GM21737 (cell line): ENCODE measurements around the gene RGL1.

Experiments
- ATAC-seq: cut with Tn5 transposase; IDR thresholded peaks from one replicate; pipeline ENCODE4 v1.9.1; 2021; ENCODE audit warnings: mild to moderate bottlenecking, moderate library complexity; ENCODE audit not compliant: unreplicated experiment

RGL1 gene

GRCh38 chr1:183859831-183860230, 54.9 kb downstream of the RGL1 start:
- no peak for ATAC-seq

GRCh38 chr1:183862967-183863366, 58.0 kb downstream of the RGL1 start:
- no peak for ATAC-seq

GRCh38 chr1:183863852-183864251, 58.9 kb downstream of the RGL1 start:
- no peak for ATAC-seq

- ATAC-seq, result no peak
These were observed 59.7 kb downstream of the RGL1 start for GRCh38 chr1:183864611-183865010.

GRCh38 chr1:183869230-183869629, 64.3 kb downstream of the RGL1 start:
- ATAC-seq, result no peak

GRCh38 chr1:183869664-183870063, 64.7 kb downstream of the RGL1 start:
- ATAC-seq, result no peak

- no peak for ATAC-seq
These were observed 65.6 kb downstream of the RGL1 start for GRCh38 chr1:183870351-183871077.

GRCh38 chr1:183871142-183871541, 66.2 kb downstream of the RGL1 start:
- no peak for ATAC-seq

GRCh38 chr1:183871601-183872000, 66.7 kb downstream of the RGL1 start:
- no peak for ATAC-seq

- ATAC-seq, result no peak
These were observed 67.5 kb downstream of the RGL1 start for GRCh38 chr1:183872403-183872802.

- ATAC-seq, result no peak
These were observed 68.7 kb downstream of the RGL1 start for GRCh38 chr1:183873642-183874041.

GRCh38 chr1:183876309-183876708, 71.4 kb downstream of the RGL1 start:
- no peak for ATAC-seq

- no peak for ATAC-seq
These were observed 72.3 kb downstream of the RGL1 start for GRCh38 chr1:183877053-183877720.

- no peak for ATAC-seq
These were observed 74.6 kb downstream of the RGL1 start for GRCh38 chr1:183879494-183879893.

GRCh38 chr1:183879966-183880365, 75.0 kb downstream of the RGL1 start:
- no peak for ATAC-seq

GRCh38 chr1:183880531-183881243, 75.8 kb downstream of the RGL1 start:
- no peak for ATAC-seq

- ATAC-seq, result no peak
These were observed 76.6 kb downstream of the RGL1 start for GRCh38 chr1:183881387-183882131.

- no peak for ATAC-seq
These were observed 77.6 kb downstream of the RGL1 start for GRCh38 chr1:183882335-183883167.

GRCh38 chr1:183883623-183884022, 78.7 kb downstream of the RGL1 start:
- no peak for ATAC-seq

GRCh38 chr1:183884526-183884925, 79.6 kb downstream of the RGL1 start:
- no peak for ATAC-seq
